ENCODE measurements around the gene LENG8.

The LENG8 gene

GRCh38 chr19:54452626-54453025 lies 3.6 kb downstream of the LENG8 start:
- peak overlapping the region in 1 of 11 experiments; percentile 99; a peak in 2 of 22 replicates for H3K27ac ChIP-seq
- H3K9ac ChIP-seq, result peak overlapping the region in 9 of 11 experiments; percentile 11 to 98 (median 94); a peak in 8 of 22 replicates
- no peak for TF ChIP-seq Cebpa-rat (IDR thresholded peaks at IDR 0.05)
- peaks cover 62 to 77% (median 72%) of the 10 kb centered on the region in 11 experiments for H3K36me3 ChIP-seq
- peaks cover 22 to 49% (median 26%) of the 10 kb centered on the region in 10 experiments for H3K4me1 ChIP-seq
- peaks cover 83 to 85% (median 83%) of the 10 kb centered on the region in 11 experiments for H4K20me1 ChIP-seq
- peak overlapping the region in 3 of 11 experiments; percentile 95 to 99 (median 97); a peak in 4 of 22 replicates for H3K4me2 ChIP-seq
- H3K4me3 ChIP-seq, result no peak overlapping the region
- no peaks in the 10 kb centered on the region for H3K9me3 ChIP-seq (replicated peaks in 1 of 11)
- H3K27me3 ChIP-seq, result no peaks in the 10 kb centered on the region

- Histone ChIP-seq H3K27ac (no peak overlapping the region), H3K36me3 (peaks cover 78 to 92% (median 87%) of the 10 kb centered on the region in 11 experiments), H3K9ac (peak overlapping the region in 3 of 11 experiments; percentile 4 to 93 (median 26); a peak in 2 of 22 replicates), H4K20me1 (peaks cover 98 to 99% (median 98%) of the 10 kb centered on the region in 11 experiments), H3K9me3 (replicated peaks in 1 of 11) (no peaks in the 10 kb centered on the region), H3K4me2 (no peak overlapping the region), H3K4me1 (peaks cover 27 to 64% (median 37%) of the 10 kb centered on the region in 10 experiments), H3K27me3 (no peaks in the 10 kb centered on the region), H3K4me3 (no peak overlapping the region)
- no peak for TF ChIP-seq Cebpa-rat (IDR thresholded peaks at IDR 0.05)
Observed at GRCh38 chr19:54453921-54454780, 5.2 kb downstream of the LENG8 start.

GRCh38 chr19:54454781-54455675 lies 6.0 kb downstream of the LENG8 start:
- H3K36me3 ChIP-seq, result peaks cover 86 to 100% (median 96%) of the 10 kb centered on the region in 11 experiments
- H3K9me3 ChIP-seq (replicated peaks in 1 of 11), result no peaks in the 10 kb centered on the region
- no peak overlapping the region for H3K4me2 ChIP-seq
- 0 out of 22 replicates have a peak overlapping the region, but pooled peaks of 1 of the 11 experiments have one; percentile 25 for H3K9ac ChIP-seq
- H4K20me1 ChIP-seq, result peaks cover 99 to 100% (median 100%) of the 10 kb centered on the region in 11 experiments
- H3K27me3 ChIP-seq, result no peaks in the 10 kb centered on the region
- no peak overlapping the region for H3K4me3 ChIP-seq
- no peak for TF ChIP-seq Cebpa-rat (IDR thresholded peaks at IDR 0.05)
- no peak overlapping the region for H3K27ac ChIP-seq
- H3K4me1 ChIP-seq, result peaks cover 34 to 73% (median 45%) of the 10 kb centered on the region in 10 experiments

DNA sequence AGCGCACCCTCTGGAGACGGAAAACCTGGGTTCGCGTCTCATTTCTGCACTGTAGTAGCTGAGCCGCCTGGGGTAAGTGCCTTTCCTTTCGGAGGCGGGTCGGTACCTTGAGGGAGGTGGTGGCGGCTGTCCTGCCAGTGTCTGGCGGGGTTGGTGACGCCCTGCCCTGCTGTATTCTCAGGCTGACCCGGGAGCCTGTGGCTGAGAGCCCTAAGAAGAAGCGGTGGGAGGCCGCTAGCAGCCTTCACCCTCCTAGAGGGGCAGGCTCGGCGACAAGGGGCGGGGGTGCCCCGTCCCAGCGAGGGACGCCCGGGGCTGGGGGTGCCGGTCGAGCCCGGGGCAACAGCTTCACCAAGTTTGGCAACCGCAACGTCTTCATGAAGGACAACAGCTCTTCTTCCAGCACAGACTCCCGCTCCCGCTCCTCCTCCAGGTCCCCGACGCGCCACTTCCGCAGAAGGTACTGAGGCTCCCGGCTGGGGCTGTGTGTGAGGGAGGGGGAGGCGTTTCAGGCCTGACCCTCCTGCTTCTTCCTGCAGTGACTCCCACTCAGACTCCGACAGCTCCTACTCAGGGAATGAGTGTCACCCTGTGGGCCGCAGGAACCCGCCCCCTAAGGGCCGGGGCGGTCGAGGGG lies 6.9 kb downstream of the LENG8 start:
- H3K4me1 ChIP-seq, result peaks cover 32 to 71% (median 43%) of the 10 kb centered on the region in 10 experiments
- H3K36me3 ChIP-seq, result peaks cover 92 to 100% (median 98%) of the 10 kb centered on the region in 11 experiments
- peaks cover 98 to 100% (median 99%) of the 10 kb centered on the region in 11 experiments for H4K20me1 ChIP-seq
- H3K4me3 ChIP-seq, result no peak overlapping the region
- H3K27ac ChIP-seq, result no peak overlapping the region
- no peak for TF ChIP-seq Cebpa-rat (IDR thresholded peaks at IDR 0.05)
- no peaks in the 10 kb centered on the region for H3K27me3 ChIP-seq
- no peak overlapping the region for H3K9ac ChIP-seq
- no peak overlapping the region for H3K4me2 ChIP-seq
- H3K9me3 ChIP-seq (replicated peaks in 1 of 11), result no peaks in the 10 kb centered on the region

GRCh38 chr19:54456423-54457373 lies 7.7 kb downstream of the LENG8 start:
- no peak for TF ChIP-seq Cebpa-rat (IDR thresholded peaks at IDR 0.05)
- Histone ChIP-seq H3K27ac (no peak overlapping the region), H3K4me2 (no peak overlapping the region; a peak in 1 of 22 replicates), H3K27me3 (no peaks in the 10 kb centered on the region), H3K36me3 (peaks cover 95 to 98% (median 97%) of the 10 kb centered on the region in 11 experiments), H3K9ac (no peak overlapping the region), H4K20me1 (peaks cover 96 to 100% (median 98%) of the 10 kb centered on the region in 11 experiments), H3K4me3 (no peak overlapping the region), H3K4me1 (peaks cover 32 to 70% (median 43%) of the 10 kb centered on the region in 10 experiments), H3K9me3 (replicated peaks in 1 of 11) (no peaks in the 10 kb centered on the region)

GRCh38 chr19:54457773-54458647 lies 9.0 kb downstream of the LENG8 start:
- peaks cover 92 to 100% (median 95%) of the 10 kb centered on the region in 11 experiments for H4K20me1 ChIP-seq
- H3K36me3 ChIP-seq, result peaks cover 89 to 94% (median 92%) of the 10 kb centered on the region in 11 experiments
- H3K27ac ChIP-seq, result peak overlapping the region in 1 of 11 experiments; percentile 2; a peak in 1 of 22 replicates

More at GRCh38 chr19:54457773-54458647, 9.0 kb downstream of the LENG8 start:
- H3K4me3 ChIP-seq, result no peak overlapping the region
- peaks cover 44 to 71% (median 50%) of the 10 kb centered on the region in 10 experiments for H3K4me1 ChIP-seq
- peak overlapping the region in 7 of 11 experiments; percentile 60 to 70 (median 68); a peak in 7 of 22 replicates for H3K4me2 ChIP-seq
- H3K9ac ChIP-seq, result peak overlapping the region in 3 of 11 experiments; percentile 23 to 68 (median 61); a peak in 5 of 22 replicates
- no peaks in the 10 kb centered on the region for H3K27me3 ChIP-seq
- no peaks in the 10 kb centered on the region for H3K9me3 ChIP-seq (replicated peaks in 1 of 11)
- no peak for TF ChIP-seq Cebpa-rat (IDR thresholded peaks at IDR 0.05)

All from BLaER1 treated with 17β-estradiol and CSF1 and Interleukin-3, amounts not matched to agents 10 nM and 100 nM (cell line).